NCI-H187 treated with DMSO at 0.1 percent for 48 hours (cell line): Measurements from ENCODE around the gene ATP1A3.
"Not testable (repeated sequence)": the region's sequence is repeated elsewhere in the genome, so short reads cannot be mapped to it uniquely, and the experiment has no call there.

ENCODE experiments used
- DNase-seq: peaks from one replicate; lab custom pipeline; 2025; lab: John Stamatoyannopoulos, UW

The ATP1A3 gene

GRCh38 chr19:42010245-42011126 lies 16.5 kb upstream of the ATP1A3 start:
- no peak for DNase-seq

GRCh38 chr19:42006569-42006968 lies 12.5 kb upstream of the ATP1A3 start:
- no peak for DNase-seq

GRCh38 chr19:42005504-42005903 lies 11.5 kb upstream of the ATP1A3 start:
- DNase-seq, result no peak

GRCh38 chr19:42003506-42004294 lies 9.7 kb upstream of the ATP1A3 start:
- no peak for DNase-seq

GRCh38 chr19:41999878-42000208 lies 5.8 kb upstream of the ATP1A3 start:
- DNase-seq, result no peak

- DNase-seq, result no peak
These were observed 5.2 kb upstream of the ATP1A3 start for GRCh38 chr19:41999071-41999877.

GRCh38 chr19:41998246-41999020 lies 4.4 kb upstream of the ATP1A3 start:
- no peak for DNase-seq

- DNase-seq, result no peak
These were observed 3.8 kb upstream of the ATP1A3 start for GRCh38 chr19:41997851-41998229.

GRCh38 chr19:41997121-41997850 lies 3.3 kb upstream of the ATP1A3 start:
- no peak for DNase-seq

GRCh38 chr19:41995959-41996797 lies 2.1 kb upstream of the ATP1A3 start:
- no peak for DNase-seq

GRCh38 chr19:41994994-41995958 lies 1.2 kb upstream of the ATP1A3 start:
- no peak for DNase-seq

- DNase-seq, result no peak
These were observed 516 bp upstream of the ATP1A3 start for GRCh38 chr19:41994521-41994971.

GRCh38 chr19:41991925-41992569 lies 2.0 kb downstream of the ATP1A3 start:
- DNase-seq, result not testable (repeated sequence)

GRCh38 chr19:41991025-41991424 lies 3.0 kb downstream of the ATP1A3 start:
- DNase-seq, result no peak

GRCh38 chr19:41990615-41991014 lies 3.4 kb downstream of the ATP1A3 start:
- no peak for DNase-seq

- no peak for DNase-seq
These were observed 4.0 kb downstream of the ATP1A3 start for GRCh38 chr19:41990028-41990427.

- no peak for DNase-seq
These were observed 5.1 kb downstream of the ATP1A3 start for GRCh38 chr19:41988947-41989346.

- no peak for DNase-seq
These were observed 6.7 kb downstream of the ATP1A3 start for GRCh38 chr19:41987141-41987860.
